PC-3 (cell line): Measurements from ENCODE around the gene PGC.

Source experiments
- EZH2 ChIP-seq: fragments of 300-600 bp; sonication (generic); IDR thresholded peaks from one replicate; pipeline ENCODE4 v1.6.1; 2017; ENCODE audit warnings: antibody characterized with exemption, mild to moderate bottlenecking, low read length; ENCODE audit not compliant: unreplicated experiment
- EZH2phosphoT487 ChIP-seq: fragments of 300-600 bp; sonication (generic); IDR thresholded peaks from 2 replicates; pipeline ENCODE4 v1.6.1; 2018; ENCODE audit warnings: mild to moderate bottlenecking, antibody characterized with exemption, low read length, borderline replicate concordance

DNA sequence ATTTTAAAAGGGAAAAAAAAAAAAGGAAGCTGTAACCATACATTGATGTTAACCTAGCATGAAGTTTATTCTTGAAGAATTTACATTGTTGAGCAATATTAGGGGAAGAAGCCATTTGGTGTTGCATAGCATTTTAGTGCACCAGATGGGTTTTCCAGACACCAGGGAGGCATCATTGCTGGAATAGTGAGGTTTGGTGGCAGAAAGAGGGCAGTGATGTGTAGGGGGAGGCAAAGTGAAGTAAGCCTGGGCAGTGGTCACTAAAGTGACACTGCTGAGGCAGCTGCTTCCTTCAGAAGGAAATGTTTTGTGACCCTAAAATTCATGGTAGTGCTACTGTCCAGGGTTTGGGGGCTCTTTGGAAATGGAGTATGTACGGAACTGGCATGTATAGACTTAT is 42.8 kb upstream of the PGC start:
- TF ChIP-seq EZH2 (no peak), EZH2phosphoT487 (no peak)
